ENCODE data around the gene HOXA5.

HOXA5 gene

DNA sequence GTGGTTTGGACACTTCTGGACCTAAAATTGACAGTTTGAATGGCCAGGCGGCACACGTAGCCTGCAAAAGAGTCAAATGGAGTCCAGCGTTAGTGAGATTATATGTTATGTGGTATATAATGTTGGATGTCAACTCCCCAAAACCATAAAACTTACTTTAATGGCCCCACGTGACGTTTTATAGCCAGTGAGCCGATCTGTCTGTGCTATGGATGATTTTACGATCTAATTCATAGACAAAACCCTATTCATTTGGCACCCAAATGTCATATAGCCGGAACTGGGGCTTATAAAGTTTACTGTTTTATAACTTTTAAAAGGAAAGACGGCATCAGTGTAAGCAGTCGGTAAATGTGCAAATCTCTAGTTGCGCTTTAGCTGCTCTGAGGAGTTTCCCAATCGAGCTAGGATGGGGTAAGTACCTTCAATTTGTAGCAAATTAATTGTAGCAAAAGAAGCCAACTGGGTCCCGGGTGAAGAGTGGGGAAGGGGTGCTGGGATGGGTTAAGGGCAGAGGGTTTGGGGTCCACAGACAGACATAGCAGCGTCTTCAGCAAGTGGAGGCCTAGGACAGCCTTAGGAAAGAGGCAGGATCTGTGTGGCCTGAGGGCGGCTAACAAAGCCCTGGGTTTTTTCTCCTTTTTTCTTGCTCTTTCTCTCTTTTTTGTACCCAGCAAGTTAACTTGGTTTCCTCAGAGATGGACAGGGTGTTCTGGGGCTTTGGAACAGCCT lies 3.2 kb downstream of the HOXA5 start:
- TF ChIP-seq, protein P1, sequence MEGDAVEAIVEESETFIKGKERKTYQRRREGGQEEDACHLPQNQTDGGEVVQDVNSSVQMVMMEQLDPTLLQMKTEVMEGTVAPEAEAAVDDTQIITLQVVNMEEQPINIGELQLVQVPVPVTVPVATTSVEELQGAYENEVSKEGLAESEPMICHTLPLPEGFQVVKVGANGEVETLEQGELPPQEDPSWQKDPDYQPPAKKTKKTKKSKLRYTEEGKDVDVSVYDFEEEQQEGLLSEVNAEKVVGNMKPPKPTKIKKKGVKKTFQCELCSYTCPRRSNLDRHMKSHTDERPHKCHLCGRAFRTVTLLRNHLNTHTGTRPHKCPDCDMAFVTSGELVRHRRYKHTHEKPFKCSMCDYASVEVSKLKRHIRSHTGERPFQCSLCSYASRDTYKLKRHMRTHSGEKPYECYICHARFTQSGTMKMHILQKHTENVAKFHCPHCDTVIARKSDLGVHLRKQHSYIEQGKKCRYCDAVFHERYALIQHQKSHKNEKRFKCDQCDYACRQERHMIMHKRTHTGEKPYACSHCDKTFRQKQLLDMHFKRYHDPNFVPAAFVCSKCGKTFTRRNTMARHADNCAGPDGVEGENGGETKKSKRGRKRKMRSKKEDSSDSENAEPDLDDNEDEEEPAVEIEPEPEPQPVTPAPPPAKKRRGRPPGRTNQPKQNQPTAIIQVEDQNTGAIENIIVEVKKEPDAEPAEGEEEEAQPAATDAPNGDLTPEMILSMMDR (IDR thresholded peaks at IDR 0.05) = no peak
- TF ChIP-seq ZFX (IDR thresholded peaks at IDR 0.05; ENCODE audit: borderline replicate concordance) = no peak
- no peak overlapping the region for H3K27ac ChIP-seq

DNA sequence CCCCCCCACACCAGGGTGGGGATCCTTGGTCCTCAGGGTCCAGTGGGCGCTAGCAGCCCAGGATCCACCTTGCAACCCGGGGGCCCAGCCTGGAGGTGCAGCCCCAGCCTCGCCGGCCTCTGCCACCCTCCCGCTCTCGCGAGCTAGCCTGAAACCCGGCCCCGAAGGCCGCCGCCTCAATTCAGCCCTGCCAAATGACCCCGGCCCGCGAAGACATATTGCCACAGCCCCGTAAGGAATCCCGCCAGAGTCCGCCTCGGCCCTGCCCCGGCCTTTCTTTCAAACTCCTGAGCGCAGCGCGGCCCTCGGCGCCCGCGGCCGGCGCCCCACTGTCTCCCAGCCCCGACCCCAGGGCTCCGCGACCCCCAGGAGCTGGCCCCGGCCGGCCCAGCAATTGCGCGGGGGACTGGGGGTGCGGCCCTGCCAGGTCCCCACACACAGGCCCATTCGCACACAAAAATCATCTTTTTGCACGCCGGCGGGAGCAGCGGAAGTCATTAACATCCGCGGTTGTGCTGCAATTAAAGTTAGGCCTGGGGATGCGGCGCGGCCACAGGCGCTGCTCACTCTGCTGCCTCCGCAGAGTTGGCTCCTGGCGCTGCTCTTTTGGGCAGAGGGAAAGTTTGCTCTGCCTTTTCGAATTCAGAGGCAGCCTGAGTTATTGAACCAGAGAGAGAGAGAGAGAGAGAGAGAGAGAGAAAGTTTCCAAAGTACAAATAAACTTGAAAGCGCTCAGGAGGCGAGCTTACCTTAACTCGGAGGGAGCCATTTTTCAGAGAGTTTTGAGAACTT lies 4.0 kb downstream of the HOXA5 start:
- TF ChIP-seq, protein P1 (IDR thresholded peaks at IDR 0.05) = no peak
- TF ChIP-seq ZFX (IDR thresholded peaks at IDR 0.05; ENCODE audit: borderline replicate concordance) = no peak
- H3K27ac ChIP-seq = no peak overlapping the region

DNA sequence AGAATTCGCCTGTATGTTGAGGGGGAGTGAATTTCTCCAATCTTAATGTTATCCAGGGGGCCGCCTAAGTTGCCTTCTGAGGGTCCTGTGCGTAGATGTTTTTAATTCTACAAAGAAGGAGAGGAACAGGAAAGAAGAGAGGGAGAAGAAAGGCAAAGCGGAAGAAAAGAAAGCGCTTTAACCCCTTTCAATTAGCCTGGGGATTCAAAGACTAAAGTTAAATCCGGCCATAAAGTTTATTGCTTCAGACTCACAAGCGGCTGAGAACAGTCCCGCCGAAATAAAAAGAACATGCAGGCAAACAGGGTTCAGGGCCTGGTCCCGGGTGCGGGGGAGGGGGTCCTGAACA lies 4.5 kb downstream of the HOXA5 start:
- no peak for TF ChIP-seq ZFX (IDR thresholded peaks at IDR 0.05; ENCODE audit: borderline replicate concordance)
- TF ChIP-seq, protein P1 (IDR thresholded peaks at IDR 0.05) = no peak
- no peak overlapping the region for H3K27ac ChIP-seq

DNA sequence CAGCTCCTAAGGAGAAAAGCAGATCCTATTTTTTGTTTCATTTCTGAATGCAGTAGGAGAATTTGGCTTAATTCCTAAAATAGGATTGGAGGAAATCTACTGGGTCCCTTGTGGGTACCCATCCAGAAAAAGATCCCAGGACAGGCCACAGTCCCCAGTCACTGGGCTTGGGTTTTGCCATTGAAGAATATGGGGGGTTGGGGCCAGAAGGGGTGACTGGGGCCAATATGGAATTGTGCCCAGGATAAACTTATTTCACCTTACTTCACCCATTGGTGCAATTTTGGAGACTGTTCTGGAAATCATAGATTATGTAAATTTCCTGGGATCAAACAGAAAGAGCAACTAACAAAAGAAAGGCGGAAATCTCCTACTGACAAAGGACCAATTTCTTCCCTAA lies 5.0 kb downstream of the HOXA5 start:
- no peak overlapping the region for H3K27ac ChIP-seq
- TF ChIP-seq ZFX (IDR thresholded peaks at IDR 0.05; ENCODE audit: borderline replicate concordance) = no peak
- TF ChIP-seq, protein P1 (IDR thresholded peaks at IDR 0.05) = no peak

DNA sequence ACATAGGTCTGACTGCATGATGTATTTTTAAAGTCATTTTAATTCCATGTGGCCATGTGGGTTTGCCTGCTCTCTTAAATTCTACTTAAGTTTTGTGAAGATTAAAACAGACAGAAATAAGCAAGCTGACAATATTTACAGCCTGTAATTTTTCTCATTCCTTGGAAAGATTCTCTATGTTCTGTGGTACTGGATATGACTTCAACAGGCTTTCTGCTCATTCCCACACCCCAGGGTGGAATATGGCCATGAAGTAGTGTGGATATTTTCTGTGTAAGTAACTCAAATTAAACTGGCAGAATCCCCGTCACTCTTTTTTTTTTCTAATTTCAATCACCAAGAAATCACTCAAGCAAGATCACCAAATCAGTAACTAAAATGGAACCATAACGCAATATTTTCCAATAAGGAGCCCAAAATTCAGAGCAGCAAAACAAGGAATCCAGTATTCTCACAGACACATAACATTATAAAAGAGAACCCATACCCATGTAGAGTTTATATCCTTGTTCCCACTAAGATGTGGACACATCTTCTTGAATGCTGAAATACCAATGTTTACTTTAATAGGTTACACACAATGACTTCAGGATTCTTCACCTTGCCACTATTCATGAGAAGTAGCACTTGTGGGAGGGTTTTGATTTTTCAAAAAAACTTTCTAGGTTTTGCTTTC lies 5.7 kb downstream of the HOXA5 start:
- no peak overlapping the region for H3K27ac ChIP-seq
- TF ChIP-seq ZFX (IDR thresholded peaks at IDR 0.05; ENCODE audit: borderline replicate concordance) = no peak
- TF ChIP-seq, protein P1 (IDR thresholded peaks at IDR 0.05) = no peak

DNA sequence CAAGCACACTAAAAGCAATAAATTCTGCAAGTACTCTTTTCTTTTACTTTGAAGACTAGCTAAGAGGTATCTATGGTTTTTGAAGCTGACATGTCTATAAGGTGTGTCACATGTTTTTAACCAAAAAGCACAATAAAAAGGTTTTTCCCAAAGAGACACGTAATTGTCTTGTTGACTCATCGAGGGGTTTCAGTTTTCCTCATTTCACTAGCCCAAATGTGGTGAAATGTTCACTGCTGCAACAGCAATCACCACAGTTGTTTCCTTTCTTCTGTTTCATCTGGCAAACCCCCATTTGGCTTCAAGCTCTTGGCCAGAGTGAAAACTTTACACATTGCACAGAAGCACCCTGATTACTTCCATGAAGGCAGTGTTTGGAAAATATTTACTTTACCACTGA lies 9.1 kb downstream of the HOXA5 start:
- H3K27ac ChIP-seq = no peak overlapping the region
- TF ChIP-seq ZFX (IDR thresholded peaks at IDR 0.05; ENCODE audit: borderline replicate concordance) = no peak
- TF ChIP-seq, protein P1 (IDR thresholded peaks at IDR 0.05) = no peak

Data from 22Rv1 (cell line).